ENCODE measurements around the gene NHP2.
"Not testable (repeated sequence)": the region's sequence is repeated elsewhere in the genome, so short reads cannot be mapped to it uniquely, and the experiment has no call there.

The NHP2 gene

GRCh38 chr5:178130576-178131445 is 22.9 kb downstream of the NHP2 start, which contains the start of gene RMND5B:
RMND5B (plus strand) TSS chr5:178131014; CDS start chr5:178138120, 7,106 bp downstream.
- peak; percentile 78 to 82 for DNase-seq (ENCODE audit: low read depth in 2 of 2)

- DNase-seq (ENCODE audit: low read depth in 2 of 2) = not testable (repeated sequence)
These were observed 23.5 kb downstream of the NHP2 start for GRCh38 chr5:178130234-178130575.

GRCh38 chr5:178129296-178129695 is 24.4 kb downstream of the NHP2 start:
- no peak for DNase-seq (ENCODE audit: low read depth in 2 of 2)

- not testable (repeated sequence) for DNase-seq (ENCODE audit: low read depth in 2 of 2)
These were observed 26.2 kb downstream of the NHP2 start for GRCh38 chr5:178127300-178128009.

- DNase-seq (ENCODE audit: low read depth in 2 of 2) = no peak
These were observed 27.1 kb downstream of the NHP2 start for GRCh38 chr5:178126556-178126955.

- no peak for DNase-seq (ENCODE audit: low read depth in 2 of 2)
These were observed 28.3 kb downstream of the NHP2 start for GRCh38 chr5:178125253-178125906.

- no peak for DNase-seq (ENCODE audit: low read depth in 2 of 2)
These were observed 29.4 kb downstream of the NHP2 start for GRCh38 chr5:178123966-178124925.

- no peak for DNase-seq (ENCODE audit: low read depth in 2 of 2)
These were observed 30.4 kb downstream of the NHP2 start for GRCh38 chr5:178123094-178123965.

- DNase-seq (ENCODE audit: low read depth in 2 of 2) = no peak
These were observed 31.3 kb downstream of the NHP2 start for GRCh38 chr5:178122346-178122745.

GRCh38 chr5:178121391-178122276 is 32.1 kb downstream of the NHP2 start:
- DNase-seq (ENCODE audit: low read depth in 2 of 2) = no peak

GRCh38 chr5:178120607-178121357 is 32.9 kb downstream of the NHP2 start:
- DNase-seq (ENCODE audit: low read depth in 2 of 2) = peak; percentile 74 to 78

- DNase-seq (ENCODE audit: low read depth in 2 of 2) = no peak
These were observed 33.6 kb downstream of the NHP2 start for GRCh38 chr5:178119915-178120606.

- DNase-seq (ENCODE audit: low read depth in 2 of 2) = no peak
These were observed 35.6 kb downstream of the NHP2 start for GRCh38 chr5:178117923-178118701.

GRCh38 chr5:178116143-178116885 is 37.4 kb downstream of the NHP2 start:
- DNase-seq (ENCODE audit: low read depth in 2 of 2) = peak in 1 of 2 donors; percentile 41

- no peak for DNase-seq (ENCODE audit: low read depth in 2 of 2)
These were observed 37.9 kb downstream of the NHP2 start for GRCh38 chr5:178115814-178116142.

- no peak for DNase-seq (ENCODE audit: low read depth in 2 of 2)
These were observed 38.4 kb downstream of the NHP2 start for GRCh38 chr5:178115136-178115813.
